Measurements from ENCODE around the gene GIMAP1. TPM values are rescaled to one million over a fixed set of nuclear protein-coding genes. Genes with fewer than 3 reads are reported as not detected.

GIMAP1 gene
- polyA plus RNA-seq, 1 experiment = not detected

- no peak overlapping the region for H3K4me3 ChIP-seq (ENCODE audit: low read depth, low read length)
- DNase-seq (ENCODE audit: low read depth, low spot score) = no peak
- H3K9me3 ChIP-seq (ENCODE audit: control insufficient read depth, insufficient read depth, low read length) = no peaks in the 10 kb centered on the region
- TF ChIP-seq, protein P1, sequence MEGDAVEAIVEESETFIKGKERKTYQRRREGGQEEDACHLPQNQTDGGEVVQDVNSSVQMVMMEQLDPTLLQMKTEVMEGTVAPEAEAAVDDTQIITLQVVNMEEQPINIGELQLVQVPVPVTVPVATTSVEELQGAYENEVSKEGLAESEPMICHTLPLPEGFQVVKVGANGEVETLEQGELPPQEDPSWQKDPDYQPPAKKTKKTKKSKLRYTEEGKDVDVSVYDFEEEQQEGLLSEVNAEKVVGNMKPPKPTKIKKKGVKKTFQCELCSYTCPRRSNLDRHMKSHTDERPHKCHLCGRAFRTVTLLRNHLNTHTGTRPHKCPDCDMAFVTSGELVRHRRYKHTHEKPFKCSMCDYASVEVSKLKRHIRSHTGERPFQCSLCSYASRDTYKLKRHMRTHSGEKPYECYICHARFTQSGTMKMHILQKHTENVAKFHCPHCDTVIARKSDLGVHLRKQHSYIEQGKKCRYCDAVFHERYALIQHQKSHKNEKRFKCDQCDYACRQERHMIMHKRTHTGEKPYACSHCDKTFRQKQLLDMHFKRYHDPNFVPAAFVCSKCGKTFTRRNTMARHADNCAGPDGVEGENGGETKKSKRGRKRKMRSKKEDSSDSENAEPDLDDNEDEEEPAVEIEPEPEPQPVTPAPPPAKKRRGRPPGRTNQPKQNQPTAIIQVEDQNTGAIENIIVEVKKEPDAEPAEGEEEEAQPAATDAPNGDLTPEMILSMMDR (IDR thresholded peaks at IDR 0.05; ENCODE audit: low read depth, low read length) = no peak
- ChIA-PET CTCF (no interaction called here), POLR2A (no interaction called here)
- H3K27ac ChIP-seq (ENCODE audit: low read depth, low read length) = no peak overlapping the region
- no peaks in the 10 kb centered on the region for H3K27me3 ChIP-seq (ENCODE audit: control insufficient read depth, insufficient read depth, low read length)
Measured at GRCh38 chr7:150734254-150734653, 17.8 kb downstream of the GIMAP1 start.

- Histone ChIP-seq H3K27me3 (ENCODE audit: control insufficient read depth, insufficient read depth, low read length) (no peaks in the 10 kb centered on the region), H3K4me3 (ENCODE audit: low read depth, low read length) (no peak overlapping the region), H3K9me3 (ENCODE audit: control insufficient read depth, insufficient read depth, low read length) (no peaks in the 10 kb centered on the region), H3K27ac (ENCODE audit: low read depth, low read length) (no peak overlapping the region)
- POLR2A ChIA-PET = no interaction called here
- no peak for DNase-seq (ENCODE audit: low read depth, low spot score)
- TF ChIP-seq, protein P1 (IDR thresholded peaks at IDR 0.05; ENCODE audit: low read depth, low read length) = no peak
- CTCF ChIA-PET = interaction anchor here (0.7 kb wide), 1 partner anchor 580 kb away, joined by 3 read pairs; no protein-coding TSS in a partner anchor
Measured at GRCh38 chr7:150735596-150736358, 19.4 kb downstream of the GIMAP1 start.

- CTCF ChIA-PET = no interaction called here
Measured at GRCh38 chr7:150736864-150737263, 20.5 kb downstream of the GIMAP1 start.

GRCh38 chr7:150737265-150738055 lies 21.0 kb downstream of the GIMAP1 start, which contains the start of gene GIMAP5:
TSS of gene GIMAP5 (plus strand) at chr7:150737418. CDS start at chr7:150740885, 3,467 bp downstream.
- POLR2A ChIA-PET = no interaction called here
- H3K27ac ChIP-seq (ENCODE audit: low read depth, low read length) = no peak within 1 kb of the TSS
- CTCF ChIA-PET = no interaction called here
- no peaks in the 10 kb centered on the region for H3K27me3 ChIP-seq (ENCODE audit: control insufficient read depth, insufficient read depth, low read length)
- no peak within 1 kb of the TSS for H3K4me3 ChIP-seq (ENCODE audit: low read depth, low read length)
- TF ChIP-seq, protein P1 (IDR thresholded peaks at IDR 0.05; ENCODE audit: low read depth, low read length) = no peak
- no peak for DNase-seq (ENCODE audit: low read depth, low spot score)
- no peaks in the 10 kb centered on the region for H3K9me3 ChIP-seq (ENCODE audit: control insufficient read depth, insufficient read depth, low read length)

More at GRCh38 chr7:150736864-150737263, 20.5 kb downstream of the GIMAP1 start:
- DNase-seq (ENCODE audit: low read depth, low spot score) = no peak
- Histone ChIP-seq H3K4me3 (ENCODE audit: low read depth, low read length) (no peak overlapping the region), H3K27me3 (ENCODE audit: control insufficient read depth, insufficient read depth, low read length) (no peaks in the 10 kb centered on the region), H3K9me3 (ENCODE audit: control insufficient read depth, insufficient read depth, low read length) (no peaks in the 10 kb centered on the region), H3K27ac (ENCODE audit: low read depth, low read length) (no peak overlapping the region)
- TF ChIP-seq, protein P1 (IDR thresholded peaks at IDR 0.05; ENCODE audit: low read depth, low read length) = no peak
- POLR2A ChIA-PET = no interaction called here

DNA sequence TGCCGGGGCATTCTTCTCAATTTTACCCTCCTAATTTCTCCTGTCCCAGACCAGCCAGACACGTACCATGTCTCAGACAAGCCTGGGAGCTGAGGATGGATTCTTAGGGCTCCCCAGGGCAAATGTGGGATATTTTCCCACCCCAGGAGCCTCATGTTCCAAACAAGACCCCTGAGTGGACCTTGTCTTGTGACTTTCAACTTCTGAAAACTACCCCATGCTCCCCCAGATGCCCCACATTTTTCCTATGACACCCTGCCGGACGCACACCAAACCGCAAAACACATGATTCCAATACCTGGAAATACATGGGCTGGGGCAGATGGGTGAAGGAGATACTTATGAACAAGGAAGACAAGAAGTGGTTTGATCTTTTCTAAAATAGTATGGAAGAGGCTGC lies 21.7 kb downstream of the GIMAP1 start:
- H3K4me3 ChIP-seq (ENCODE audit: low read depth, low read length) = no peak overlapping the region
- DNase-seq (ENCODE audit: low read depth, low spot score) = no peak
- no peaks in the 10 kb centered on the region for H3K27me3 ChIP-seq (ENCODE audit: control insufficient read depth, insufficient read depth, low read length)
- H3K9me3 ChIP-seq (ENCODE audit: control insufficient read depth, insufficient read depth, low read length) = no peaks in the 10 kb centered on the region
- H3K27ac ChIP-seq (ENCODE audit: low read depth, low read length) = no peak overlapping the region
- TF ChIP-seq, protein P1 (IDR thresholded peaks at IDR 0.05; ENCODE audit: low read depth, low read length) = no peak
- CTCF ChIA-PET = no interaction called here
- POLR2A ChIA-PET = no interaction called here

Data from AG04450 (cell line).